Fibroblast of skin of abdomen (primary cell): ENCODE data around the gene PPM1E.
A peak's percentile ranks its signal among the peaks of the same experiment; 100 is the strongest.

Experiments used
- DNase-seq: peaks from one replicate; pipeline ENCODE4 v3.0.0-alpha.2; 2013

PPM1E gene

DNA sequence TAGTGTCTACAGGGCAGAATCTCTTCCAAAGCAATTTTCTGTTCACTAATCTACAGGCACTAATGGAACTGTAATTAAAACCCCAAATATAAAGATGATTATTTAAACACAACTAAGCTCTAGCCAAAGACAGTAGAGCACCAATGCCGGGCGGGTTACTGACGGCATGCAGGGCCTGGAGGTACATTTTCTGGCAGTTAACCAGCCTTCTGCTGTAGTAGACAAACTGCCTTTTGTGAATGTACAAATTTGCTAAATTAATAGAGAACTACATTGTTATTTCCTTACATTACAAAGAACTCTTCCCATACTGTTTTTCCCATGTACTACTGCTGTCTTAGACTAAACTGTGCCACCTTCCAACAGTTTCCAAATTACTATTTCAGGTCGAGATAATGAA, 243.2 kb downstream of the PPM1E start:
- DNase-seq = no peak

DNA sequence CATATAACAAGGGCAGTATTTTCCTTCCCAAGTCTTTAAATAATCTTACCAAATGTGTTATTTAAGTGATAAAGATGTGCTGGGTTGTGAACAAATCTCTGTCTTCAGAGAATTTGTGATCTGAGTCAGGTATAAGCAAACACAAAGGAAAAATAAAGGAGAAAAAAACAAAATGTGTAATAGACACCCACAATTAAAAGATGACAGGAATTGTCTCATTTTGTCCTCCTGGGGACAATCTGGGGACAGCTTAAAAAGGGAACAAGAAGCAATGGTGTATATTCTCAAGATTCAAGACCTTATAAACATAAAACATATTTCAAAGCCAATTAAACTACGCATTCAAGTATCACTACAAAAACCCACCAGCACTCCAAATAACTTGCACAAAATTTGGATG, 243.8 kb downstream of the PPM1E start:
- DNase-seq = no peak

DNA sequence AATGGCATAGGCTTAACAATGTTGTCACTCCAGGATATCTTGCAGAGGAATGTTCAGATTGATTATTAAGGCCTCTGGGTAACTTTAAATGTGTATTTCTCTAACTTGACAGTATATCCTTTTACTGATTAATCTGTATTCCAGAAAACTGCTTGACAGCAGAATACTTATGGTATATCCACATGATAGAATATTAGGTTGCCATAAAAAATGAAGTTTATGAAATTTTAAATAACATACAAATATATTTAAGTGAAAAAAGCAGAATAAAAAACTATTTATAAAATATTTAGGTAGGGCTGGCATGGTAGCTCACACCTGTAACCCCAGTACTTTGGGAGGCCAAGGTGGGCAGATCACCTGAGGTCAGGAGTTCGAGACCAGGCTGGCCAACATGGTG, 244.4 kb downstream of the PPM1E start:
- DNase-seq = no peak

DNA sequence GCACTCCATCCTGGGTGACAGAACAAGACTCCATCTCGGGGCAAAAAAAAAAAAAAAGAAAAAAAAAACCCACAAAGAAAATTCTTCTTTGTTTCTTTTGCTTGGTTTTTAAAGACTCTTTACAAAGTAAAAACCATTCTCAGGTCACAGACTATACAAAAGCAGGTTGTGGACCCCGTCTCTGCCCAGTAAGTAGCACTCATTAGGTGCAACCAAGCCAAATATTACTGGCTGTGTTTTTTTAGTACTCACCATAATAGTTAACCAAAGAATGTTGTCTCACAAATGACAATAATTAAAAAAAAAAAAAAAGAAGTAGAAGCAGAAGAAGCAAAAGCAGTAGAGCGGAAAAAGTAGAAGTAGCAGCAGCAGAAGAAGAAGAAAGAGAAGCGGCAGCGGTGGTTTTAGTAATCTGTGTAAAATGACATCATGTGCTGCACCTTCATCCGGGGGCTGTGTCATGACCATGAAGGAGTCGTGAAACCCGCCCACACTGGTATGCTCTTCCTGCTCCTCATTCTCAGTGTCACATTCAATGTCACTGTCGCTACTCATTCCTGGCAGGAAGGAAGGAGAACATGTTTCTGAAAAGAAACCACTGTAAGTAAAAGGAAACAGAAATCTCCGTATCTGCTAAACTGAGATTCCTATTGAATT, 245.6 kb downstream of the PPM1E start:
- peak; percentile 28 for DNase-seq

DNA sequence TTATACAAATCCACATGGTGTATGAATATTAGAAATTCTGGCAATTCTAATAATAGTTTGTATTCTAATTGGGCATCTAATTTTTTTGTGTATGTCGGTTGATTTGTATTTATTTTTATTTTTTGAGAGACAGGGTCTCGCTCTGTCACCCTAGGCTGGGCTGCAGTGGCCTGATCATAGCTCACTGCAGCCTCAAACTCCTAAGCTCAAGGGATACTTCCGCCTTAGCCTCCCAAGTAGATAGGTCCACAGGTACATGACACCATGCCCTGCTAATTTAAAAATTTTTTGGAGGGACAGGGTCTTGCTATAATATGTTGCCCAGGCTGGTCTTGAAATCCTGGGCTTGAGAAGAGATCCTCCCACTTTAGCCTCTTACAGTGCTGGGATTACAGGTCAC, 246.5 kb downstream of the PPM1E start:
- DNase-seq = no peak

DNA sequence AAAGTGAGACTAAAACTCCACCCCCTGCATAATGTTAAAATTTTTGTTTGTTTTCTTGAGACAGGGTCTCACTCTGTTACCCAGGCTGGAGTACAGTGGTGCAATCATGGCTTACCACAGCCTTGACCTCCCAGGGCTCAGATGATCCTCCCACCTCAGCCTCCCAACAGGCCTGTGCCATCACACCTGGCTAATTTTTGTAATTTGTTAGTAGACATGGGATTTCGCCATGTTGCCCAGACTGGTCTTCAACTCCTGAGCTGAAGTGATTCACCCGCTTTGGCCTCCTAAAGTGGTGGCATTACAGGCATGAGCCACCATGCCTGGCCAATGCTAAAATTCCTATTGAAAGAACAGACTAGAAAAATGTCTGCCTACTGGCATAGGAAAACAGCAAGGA, 247.2 kb downstream of the PPM1E start:
- DNase-seq = peak; percentile 8

DNA sequence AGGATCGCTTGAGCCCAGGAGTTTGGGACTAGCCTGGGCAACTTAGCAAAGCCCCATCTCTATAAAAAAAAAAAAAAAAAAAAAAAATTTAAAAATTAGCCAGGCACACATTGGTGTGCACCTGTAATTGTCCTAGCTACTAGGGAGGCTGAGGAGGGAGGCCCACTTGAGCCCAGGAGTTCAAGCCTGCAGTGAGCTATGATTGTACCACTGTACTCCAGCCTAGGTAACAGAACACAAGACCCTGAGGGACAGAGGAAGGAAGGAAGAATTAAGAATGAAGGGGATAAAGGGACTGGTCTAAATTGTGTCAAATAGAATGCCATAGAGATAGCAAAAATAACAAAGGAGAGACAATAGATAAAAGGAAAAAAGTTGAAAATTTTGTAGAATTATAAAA, 248.2 kb downstream of the PPM1E start:
- no peak for DNase-seq

DNA sequence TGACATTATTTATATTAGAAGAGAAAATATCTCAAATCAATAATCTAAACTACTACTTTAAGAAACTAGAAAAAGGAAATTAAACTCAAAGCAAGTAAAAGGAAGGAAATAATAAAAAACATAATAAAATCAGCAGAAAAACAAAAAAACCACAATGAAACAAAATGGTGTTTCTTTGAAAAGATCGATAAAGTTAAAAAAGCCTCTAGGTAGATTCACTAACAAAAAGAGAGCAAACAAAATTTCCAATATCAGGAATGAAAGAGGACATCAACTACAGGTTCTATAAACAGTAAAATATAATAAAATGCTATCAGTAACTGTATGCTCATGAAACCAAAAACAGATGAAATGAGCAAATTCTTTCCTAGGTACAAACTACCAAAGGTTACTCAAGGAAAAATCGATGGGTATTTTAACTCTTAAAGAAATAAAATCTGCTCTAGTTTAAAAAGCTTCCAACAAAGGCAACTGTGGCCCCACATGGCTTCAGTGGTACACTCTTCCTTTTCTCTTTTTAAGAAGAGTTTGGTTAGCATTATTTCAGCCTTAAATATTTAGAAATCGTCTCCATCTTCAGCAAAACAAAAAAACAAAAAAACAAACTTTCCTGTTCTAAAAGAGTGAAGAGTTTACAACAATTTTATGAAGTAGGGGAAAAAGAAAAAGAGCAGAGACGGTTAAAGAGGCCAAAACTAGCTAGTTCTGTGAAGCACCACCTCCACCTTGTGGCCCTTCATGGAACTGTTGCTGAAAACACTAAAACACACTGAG, 248.9 kb downstream of the PPM1E start:
- peak; percentile 53 for DNase-seq

DNA sequence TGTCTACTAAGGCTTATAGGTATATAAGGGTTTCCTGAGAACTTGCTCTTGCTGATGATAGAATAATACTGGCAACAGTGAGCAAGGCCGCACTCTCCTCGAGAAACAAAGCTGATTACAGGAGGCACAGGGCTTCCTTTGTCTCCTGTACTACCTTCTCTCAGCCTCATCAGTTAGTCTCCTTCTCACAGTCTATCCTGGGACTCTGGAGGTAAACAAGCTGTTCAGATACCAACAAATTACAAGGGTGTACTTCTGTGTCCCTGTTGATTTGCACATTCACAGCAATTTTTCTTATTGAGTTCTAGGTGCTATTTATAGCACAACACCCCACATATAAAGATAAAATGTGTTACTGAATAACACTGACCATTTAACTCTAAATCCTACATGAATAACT, 252.3 kb downstream of the PPM1E start:
- DNase-seq = no peak

DNA sequence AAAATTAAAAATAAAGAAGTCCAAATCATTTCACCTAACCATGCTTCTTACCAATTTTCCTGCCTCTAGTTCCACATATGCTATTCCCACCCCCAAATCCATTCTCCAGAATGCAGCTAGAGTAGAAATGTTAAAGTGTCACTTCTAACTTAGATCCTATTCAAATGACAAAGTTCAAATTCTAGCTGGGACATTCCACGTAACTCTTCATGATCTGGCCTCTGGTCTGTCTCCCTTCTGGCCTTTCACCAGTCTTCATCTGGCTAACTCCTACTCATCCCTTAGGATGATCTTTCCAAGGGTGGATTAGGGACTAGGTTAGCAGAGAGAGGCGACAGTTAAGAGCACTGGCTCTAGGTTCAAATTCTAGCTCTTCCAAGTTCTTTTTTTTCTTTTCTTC, 253.1 kb downstream of the PPM1E start:
- DNase-seq = no peak

DNA sequence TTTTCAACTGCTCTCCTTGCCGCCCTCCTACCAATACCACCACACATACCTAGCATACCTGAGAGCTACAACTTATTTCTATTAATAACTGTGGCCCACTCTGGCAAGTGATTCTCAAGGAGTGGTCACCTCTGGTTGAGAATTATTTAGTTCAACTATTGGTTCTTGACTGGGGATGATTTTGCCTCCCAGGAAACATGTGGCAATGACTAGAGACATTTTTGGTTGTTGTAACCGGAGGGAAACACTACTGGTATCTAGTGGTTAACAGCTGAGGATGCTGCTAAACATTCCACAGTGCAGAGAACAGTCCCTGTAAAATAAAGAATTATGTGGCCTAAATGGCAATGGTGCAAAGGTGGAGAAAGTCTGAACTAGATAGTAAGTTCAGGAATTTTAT, 254.4 kb downstream of the PPM1E start:
- DNase-seq = peak; percentile 4

DNA sequence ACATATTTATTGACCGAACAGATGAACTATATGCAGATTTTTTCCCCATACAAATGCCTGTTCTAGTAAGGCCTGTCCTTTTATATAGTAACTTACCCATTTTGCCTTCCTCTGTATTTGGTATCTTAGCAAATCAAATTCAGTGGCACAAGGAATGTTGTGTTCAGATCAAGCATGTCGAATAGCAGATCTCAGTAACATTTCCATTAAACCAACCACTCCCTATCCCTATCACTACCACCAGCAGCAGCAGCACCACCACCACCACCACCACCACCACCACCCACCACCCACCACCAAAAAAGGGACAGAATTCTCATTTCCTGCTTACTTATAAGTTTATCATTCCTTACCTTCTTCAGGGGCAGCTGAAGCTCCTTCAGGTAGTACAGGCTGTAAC, 256.3 kb downstream of the PPM1E start:
- no peak for DNase-seq

DNA sequence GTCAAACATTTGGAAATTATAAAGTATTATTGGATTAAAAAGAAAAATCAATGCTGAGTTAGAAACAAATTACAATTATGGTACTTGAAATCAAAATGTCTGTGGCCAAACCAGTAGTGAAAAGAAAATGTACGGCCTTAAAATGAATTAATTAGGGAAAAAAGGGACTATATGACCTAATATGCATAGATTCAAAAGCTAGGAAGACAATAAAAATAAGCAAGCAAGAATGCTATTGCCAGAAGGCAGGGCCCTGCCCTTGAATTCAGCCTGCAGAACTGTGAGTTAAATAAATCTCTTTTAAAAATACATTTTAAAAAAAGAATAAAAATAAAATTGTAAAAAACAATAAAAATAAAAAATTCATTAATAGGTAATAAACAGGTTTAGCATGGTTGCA, 262.4 kb downstream of the PPM1E start:
- no peak for DNase-seq

DNA sequence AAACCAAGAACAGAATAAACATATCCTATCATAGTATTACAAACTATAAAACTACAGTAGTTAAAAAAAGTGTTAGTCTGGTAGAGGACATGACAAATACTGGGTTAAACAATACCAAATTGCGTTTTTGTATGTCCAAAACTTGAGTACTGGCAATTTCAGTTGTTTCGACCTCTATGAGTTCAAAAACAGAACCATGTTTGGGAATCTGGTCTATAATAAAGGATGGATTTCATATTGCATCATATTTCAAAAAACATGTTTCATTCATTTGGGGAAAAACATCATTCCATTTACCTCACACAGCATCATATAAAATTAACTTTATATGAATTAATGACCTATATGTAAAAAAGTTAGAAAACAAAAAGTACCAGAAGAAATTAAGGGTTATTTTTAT, 269.3 kb downstream of the PPM1E start:
- no peak for DNase-seq

DNA sequence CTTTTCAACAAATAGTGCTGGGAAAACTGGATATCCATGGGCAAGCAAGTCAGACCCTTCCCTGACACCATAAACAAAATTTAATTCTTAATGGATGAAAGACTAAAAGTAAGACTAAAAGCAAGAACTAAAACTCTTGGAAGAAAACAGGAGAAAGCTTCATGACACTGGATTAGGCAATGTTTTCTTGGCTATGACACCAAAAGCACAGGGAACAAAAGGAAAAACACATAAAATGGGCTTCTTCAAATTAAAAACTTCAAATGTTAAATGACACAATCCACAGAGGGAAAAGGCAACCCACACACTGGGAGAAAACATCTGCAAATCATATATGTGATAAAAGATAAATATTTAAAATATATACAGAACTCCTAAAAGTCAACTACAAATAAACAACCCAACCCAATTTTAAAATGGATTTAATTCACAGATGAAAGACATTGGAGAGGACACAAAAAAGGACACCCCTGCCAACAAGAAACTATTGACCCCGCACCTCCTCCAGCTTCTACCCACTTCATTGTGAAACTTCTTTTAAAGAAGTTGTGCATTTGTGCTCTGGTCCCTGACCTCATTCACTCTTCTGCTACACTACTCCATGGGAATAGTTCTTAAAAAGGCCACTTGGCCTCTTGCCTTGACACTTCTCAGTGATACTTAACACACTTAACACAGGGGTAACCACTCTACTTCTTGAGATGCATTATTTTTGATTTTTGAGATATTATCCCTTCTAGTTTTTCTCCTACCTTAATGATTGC, 270.7 kb downstream of the PPM1E start:
- DNase-seq = no peak

DNA sequence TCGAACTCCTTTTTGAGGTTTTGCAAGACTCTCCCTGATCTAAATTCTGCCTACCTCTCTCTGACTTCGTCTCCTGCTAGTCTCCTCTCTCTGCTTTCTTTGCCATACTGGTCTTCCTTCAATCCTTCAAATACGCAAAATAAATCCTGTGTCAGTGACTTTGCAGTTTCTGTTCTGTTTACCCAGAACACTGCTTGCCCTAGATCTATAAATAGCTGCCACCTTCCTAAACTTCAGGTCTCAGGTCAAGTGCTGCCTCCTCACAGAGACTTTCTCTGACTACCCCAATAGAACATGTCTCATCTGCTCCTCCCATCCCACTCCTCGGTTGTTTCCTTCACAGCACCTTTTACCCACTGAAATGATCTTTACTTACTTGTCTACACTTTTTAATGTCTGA, 272.1 kb downstream of the PPM1E start:
- DNase-seq = no peak

DNA sequence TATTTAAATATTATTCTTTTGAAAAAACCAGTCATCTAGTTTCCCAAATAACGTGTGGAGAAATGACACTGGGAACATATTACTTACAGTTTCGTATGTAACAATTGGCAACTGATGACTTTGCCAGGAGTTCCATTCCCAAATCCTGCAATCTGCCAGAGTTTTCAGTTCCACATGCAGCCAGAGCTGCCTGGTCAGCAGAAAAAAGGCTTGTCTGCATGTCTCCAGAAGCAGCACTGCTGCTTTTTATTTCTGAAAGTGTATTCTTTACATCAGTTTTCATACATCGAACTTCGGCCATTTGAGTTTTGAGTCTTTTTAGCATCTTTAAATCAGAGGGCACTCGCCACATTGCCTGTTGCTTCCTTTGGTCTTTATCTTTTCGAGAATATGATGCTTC, 272.7 kb downstream of the PPM1E start:
- no peak for DNase-seq

DNA sequence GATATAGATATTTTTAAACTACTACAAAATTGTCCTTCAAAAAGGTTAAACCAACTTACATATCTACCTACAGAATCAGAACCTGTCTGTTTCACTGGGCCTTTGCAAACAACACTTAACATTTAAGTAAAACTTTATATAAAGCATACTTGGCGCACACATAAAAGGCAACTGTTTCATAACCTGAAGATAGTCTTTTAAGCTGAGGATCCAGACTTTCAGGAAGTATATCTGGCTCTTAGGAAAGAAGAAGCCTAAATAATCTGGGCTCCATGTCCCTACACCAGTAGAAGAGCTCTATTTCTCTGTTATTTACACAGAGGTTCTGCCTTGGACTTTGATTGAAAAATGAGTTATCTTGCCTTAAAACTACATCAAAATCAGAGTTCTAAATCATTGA, 275.2 kb downstream of the PPM1E start:
- DNase-seq = no peak
